ENCODE results near the gene UBL4B. TPM values are rescaled to one million over a fixed set of nuclear protein-coding genes. Genes with fewer than 3 reads are reported as not detected.
"Not testable (repeated sequence)": the region's sequence is repeated elsewhere in the genome, so short reads cannot be mapped to it uniquely, and the experiment has no call there.

UBL4B gene, protein sequence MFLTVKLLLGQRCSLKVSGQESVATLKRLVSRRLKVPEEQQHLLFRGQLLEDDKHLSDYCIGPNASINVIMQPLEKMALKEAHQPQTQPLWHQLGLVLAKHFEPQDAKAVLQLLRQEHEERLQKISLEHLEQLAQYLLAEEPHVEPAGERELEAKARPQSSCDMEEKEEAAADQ
- 0.83 TPM in 1 of 2 replicates, not detected in the other for total RNA-seq (2014; rRNA removed; shearing (Covaris generic))

DNA sequence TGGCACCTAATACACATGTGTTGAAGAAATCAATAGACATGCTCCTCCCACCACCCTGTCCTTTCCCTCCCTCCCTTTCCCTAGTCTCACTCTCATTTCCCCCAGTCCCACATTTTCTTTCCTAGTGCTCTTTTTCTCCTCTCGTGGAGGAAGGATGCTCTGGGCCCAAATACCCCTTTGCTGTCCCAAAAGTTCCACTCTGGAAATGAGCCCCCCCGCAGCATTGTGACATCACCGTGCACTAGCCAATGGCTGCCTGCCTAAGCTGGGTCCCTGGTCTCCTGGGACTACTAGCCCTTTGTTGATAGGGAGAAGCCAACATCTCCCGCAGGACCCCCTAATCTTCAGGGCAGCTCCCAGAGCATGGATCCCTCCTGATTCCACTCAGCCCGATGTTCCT, at the start of gene UBL4B:
Gene UBL4B, plus strand, starts transcription at position 301 of the 400 bp plus-strand sequence. Its CDS starts 92 bp downstream, at position 393.
- DNase-seq (ENCODE audit: low spot score), result no peak

DNA sequence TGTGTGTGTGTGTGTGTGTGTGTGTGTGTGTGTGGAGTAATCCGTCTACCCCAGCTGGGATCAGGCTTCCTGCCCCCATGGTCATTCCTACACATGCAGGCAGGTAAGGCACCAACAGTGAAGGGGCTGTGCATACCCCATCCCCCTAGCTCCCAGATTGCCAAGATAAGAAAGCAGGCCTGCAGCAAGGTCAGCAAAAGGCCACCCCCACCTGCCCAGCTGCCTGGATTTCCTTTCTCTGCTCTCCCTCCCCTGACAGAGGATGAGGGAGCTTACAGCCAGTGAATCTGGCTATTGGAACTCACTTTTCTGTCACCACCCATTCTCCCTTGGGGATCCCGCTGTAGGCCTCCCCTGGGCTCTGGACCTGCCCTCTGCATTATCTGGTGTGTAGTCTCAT, 49.6 kb upstream of the UBL4B start:
- no peak for DNase-seq (ENCODE audit: low spot score)

DNA sequence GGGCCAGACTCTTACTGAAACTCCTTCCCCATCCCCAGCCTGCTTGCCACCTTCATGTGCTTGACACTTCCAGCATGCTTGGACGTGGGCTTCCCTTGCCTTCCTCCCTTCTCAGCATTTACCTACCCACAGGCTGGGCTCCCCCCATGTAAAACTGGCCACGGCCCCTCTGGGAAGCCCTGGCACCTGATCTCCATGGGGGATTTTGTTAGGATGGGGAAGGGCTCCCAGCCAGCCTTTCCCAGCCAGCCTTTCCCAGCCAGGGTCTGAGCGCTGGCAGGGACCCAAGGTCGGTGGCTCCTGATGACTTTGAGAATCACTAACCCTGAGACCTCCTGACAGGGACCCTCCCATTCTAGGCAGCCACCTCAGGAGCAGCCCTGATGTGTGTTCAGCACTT, 48.5 kb upstream of the UBL4B start:
- no peak for DNase-seq (ENCODE audit: low spot score)

DNA sequence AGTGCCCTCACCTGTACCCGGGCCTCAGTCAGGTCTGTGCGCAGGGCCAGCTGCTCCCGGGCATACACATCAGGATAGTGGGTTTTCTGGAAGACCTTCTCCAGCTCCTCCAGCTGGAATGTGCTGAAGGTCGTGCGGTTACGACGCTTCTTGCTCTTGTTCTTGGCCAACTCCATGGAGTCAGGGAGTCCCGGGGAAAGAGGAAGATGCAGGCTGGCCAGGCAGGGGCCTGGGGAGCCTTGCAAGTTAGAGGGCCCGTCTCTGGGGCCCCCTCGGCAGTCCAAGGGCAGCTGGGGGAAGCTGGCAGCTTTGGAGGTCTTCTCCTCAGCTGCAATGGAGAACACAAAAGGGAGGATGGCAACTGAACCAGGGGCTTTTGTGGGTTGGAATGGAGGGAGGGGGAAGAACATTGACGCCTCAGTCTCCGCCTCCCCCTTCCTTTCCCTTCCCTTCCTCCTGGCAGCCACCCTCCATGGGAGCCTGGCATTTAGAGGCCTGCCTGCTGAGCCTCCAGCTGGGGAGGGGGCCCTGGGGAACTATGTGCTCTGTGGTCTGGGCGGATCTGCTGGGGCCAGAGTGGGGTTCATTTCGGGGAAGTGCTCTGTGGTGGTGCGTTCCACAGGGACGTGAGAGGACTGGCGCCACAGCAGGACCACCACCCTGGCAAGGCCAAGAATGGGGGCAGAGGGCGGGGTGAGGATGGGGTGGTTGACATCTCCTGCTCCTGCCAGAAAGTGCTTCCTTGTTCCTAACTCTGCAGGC, 47.5 kb upstream of the UBL4B start:
- no peak for DNase-seq (ENCODE audit: low spot score)

DNA sequence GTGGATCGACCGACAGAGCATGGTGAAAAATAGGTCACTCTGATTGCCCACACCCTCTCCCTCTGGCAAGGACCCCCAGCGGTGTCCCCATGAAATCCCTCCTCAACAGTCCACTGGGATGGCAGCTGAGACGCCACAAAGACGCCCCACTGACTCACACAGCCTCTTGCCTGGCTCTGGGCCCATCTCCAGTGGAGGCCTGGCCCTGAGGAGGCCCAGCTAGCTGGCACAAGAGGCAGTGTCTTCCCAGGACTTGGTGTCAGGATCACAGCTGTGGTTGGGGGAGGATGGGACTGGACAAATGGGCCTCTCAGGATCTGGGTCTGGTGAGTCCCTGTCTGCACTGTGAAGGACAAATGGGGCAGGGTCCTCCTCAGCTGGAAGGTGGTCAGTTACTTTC, 46.4 kb upstream of the UBL4B start:
- no peak for DNase-seq (ENCODE audit: low spot score)

DNA sequence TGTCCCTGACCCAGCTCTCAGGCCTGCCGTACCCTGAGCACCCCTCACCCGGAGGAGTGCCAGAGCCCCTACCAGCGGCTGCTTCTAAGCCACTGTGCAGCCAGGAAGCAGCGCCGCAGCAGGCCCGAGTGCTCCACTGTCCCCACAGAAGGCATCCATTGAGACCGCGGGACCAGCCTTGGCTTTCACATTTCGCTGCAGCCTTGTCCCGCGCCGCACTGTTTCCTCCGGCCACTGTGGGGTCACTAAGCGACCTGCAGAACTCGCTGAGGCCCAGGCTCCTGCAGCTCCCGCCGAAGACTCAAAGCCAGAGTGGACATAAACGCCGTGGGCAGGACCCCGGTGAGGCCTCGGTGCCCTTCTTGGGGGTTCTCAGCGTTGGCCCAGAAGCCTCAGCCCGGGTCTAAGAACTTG, 44.8 kb upstream of the UBL4B start:
- DNase-seq (ENCODE audit: low spot score), result no peak

DNA sequence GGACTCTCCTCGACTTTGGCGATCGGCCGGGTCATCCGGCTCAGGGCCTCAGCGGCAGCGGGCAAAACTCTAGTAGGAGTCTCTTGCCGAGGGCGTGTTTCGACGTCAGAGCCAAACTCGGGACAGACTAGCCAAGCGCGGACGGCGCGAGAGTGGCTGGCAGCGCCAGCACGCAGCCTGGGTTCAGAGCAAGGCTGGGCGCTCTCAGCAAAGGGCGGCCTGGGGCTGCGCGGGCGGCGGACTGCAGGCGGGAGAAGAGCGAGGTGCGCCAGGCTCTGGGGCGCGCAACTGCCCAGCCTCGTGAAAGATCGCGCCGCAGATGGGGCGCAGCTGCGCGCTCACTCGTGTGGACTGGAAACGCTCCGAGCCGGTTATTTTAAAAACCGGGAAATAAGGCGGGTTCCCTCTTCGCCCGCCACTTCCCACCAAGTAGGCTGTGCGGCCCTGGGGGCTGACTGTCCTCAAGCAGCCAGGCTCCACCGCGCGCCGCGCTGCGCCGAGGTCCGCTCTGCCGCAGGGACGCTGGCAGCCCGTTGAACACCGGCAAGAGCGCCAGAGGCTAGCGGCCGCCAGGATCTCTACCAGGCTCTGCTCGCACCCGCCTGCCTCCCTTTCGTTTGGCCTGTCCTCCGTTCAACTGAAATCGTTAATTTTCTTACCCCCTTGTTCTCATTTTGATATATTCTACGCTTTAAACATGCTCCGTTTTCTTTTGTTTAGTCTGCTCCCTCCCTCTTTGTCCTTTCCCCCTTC, 44.2 kb upstream of the UBL4B start:
- no peak for DNase-seq (ENCODE audit: low spot score)

DNA sequence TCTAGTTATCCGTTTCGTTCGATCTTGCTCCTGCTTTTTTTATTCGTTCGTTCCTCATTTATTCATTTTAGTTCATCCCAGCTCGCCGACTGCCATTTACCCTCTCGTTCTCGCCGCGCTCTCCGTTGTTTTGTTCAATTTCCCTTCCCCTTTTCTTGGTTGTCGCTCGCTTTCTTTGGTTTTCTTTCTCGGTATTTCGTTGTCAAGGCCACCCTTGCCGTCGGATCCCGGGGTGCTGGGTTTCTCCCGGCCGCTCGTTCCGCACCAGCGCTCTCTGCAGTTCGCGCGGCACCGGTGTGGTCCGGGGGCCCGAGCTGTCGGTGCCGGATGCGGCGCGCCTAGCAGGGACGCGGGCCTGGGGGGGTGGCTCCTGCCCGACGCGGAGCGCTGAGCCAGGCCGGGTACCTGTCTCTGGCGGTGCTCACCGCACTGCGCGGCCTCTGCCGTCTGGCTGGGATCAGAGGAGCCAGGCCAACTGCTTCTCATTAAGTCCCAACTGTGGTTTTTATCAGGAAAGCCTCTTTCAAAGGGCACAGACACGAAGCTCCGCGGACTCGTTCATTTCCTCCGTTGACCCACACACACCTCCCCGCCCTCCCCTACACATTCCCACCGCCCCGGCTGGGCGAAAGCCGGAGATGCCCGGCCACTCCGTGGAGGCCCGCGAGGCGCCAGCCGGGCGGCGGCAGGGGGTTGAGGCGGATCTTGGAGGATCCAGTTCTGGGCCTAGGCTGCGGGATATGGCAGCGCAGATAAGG, 43.4 kb upstream of the UBL4B start:
- no peak for DNase-seq (ENCODE audit: low spot score)

DNA sequence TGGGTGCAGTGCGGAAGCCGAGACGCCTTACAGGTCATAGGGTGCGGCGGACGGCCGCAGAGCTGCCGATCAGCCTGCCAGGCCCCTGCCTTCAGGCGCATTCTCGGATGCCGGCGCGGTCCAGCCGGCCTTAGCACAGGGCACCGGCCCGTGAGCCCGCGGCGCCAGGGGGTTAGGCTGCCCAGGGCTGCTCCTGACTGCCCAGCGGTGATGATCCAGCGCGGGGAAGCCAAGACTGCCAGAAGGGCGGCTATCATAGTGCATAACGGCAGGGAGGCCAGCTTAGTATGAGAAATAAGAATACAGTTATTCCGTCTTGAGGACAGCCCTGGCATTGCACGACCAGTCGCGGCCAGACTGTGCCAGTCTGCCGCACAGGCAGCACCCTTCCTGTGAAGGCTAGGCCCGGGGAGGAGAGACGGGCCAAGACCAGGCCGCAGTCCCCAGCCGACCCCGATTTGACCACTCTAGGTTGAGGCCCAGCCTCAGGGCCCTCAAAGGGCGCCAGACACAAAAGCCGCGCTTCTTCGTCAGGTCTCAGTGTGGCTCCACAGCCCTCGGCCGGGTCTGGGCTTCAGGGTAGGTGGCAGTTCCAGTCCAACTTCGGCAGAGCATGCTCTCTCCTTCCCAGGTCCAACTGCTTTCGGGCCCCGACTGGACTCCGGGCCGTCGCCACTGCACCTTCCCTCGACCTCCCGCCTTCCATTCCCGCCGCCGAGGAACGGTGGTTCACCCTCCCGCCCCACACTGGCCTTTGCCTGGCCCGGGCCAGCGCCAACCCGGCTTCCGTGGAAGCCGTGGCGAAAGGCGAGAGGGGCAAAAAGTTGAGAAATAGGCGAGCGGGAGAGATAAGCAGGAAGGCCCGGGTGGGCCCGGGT, 42.6 kb upstream of the UBL4B start:
- no peak for DNase-seq (ENCODE audit: low spot score)

DNA sequence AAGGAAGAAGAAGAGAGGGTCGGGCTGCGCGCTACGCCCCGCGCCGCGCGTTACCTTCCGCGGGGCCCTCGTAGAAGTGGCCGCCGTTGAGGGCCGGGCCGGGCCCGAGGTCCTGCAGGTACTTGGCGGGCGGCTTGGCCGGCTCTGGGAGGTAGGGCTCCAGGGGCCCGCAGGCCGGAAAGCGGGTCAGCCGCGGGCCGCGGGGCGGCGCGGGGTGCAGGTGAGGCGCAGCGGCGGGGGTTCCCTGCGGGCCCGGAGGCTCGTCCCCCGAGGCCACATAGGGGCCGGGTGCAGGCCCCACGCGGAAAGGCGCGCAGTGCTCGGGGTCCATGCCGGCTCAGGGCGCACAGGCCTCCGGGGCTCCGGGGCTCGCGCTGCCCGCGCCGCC, 42.0 kb upstream of the UBL4B start:
- no peak for DNase-seq (ENCODE audit: low spot score)

DNA sequence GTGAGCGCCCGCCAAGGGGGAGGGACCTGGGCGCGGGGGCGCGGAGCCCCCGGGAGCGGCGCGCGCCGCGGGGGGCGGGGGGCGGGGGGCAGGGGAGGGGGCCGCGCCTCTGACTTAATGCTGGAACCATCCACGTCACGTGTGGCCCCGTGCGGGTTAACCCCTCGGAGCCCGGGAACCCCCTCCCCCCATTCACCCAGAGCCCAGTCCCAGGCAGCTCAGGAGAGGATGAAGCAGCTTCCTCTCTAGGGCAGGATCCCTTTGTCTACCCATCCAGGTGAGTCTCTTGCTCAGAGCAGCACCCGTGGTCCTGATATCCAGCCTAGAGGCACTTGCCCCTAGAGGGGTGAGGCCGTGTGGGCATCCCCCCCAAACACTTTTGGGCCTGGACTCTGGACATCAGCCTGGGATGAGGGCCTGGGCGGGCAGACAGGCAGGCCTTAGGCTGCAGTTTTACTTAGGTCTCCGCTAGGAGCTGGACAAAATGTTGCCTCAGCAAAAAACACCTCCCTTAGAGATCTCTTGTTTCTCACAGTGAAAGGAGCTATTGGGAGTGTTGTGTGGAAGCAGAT, 41.5 kb upstream of the UBL4B start, which contains the start of gene ALX3:
Gene ALX3, minus strand, starts transcription at position 2 of the 572 bp plus-strand sequence. CDS start 60 bp downstream, outside the sequence.
- no peak for DNase-seq (ENCODE audit: low spot score)

DNA sequence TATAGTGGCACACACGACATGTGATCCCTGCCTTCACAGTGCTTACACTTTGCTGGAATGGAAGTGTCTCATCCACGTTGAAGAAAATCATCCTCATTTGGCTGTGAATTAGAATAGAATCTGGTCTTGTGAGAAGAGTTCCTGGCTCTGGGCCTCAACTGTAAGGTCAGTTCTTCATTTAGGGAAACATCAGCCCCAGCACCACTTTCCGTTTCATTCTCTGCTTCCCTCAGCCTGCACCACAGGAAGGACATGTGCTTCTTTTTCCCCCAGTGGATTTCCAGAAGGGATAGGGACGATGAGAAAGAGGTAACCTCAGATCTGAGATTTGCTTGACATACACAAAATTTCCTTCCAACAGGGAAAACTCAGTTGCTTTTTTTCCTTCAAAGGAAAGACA, 38.1 kb upstream of the UBL4B start:
- DNase-seq (ENCODE audit: low spot score), result no peak

DNA sequence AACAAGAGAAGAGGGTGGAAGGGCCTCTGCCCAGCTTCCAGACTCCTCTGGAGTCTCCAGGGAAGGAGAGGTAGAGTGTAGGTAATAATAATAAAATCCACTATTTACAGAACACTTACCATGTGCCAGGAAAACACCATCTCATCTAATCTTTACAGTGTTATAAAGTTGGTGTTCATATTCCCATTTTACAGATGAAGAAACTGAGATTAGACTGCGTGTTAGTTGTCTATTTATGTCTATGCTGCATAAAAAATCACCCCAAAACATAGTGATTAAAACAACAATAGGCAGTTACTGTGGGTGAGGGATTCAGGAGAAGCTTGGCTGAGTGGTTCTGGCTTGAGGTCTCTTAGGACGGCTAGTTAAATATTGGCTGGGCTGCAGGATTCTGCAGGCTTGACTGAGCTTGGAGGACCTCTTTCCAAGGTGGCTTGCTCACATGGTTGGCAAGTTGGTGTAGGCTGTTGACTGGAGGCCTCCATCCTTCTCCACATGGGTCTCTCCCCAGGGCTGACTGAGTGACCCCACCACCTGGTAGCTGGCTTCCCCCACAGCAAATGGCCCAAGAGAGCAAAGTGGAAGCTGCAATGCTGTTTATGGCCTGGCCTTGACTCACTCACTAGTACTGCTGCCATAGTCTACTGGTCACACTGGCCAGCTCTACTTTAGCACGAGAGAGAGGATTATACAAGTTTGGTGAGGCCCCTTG, 35.3 kb upstream of the UBL4B start:
- DNase-seq (ENCODE audit: low spot score), result no peak

DNA sequence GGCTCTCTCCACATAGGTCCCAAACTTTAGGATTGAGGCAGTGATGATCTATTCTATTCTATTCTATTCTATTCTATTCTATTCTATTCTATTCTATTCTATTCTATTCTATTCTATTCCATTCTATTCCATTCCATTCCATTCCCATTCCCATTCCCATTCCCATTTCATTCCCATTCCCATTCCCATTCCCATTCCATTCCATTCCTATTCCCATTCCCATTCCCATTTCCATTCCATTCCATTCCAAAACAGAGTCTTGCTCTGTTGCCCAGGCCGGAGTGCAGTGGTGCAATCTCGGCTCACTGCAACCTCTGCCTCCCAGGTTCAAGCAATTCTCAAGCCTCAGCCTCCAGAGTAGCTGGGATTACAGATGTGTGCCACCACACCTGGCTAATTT, 32.2 kb upstream of the UBL4B start:
- not testable (repeated sequence) for DNase-seq (ENCODE audit: low spot score)

DNA sequence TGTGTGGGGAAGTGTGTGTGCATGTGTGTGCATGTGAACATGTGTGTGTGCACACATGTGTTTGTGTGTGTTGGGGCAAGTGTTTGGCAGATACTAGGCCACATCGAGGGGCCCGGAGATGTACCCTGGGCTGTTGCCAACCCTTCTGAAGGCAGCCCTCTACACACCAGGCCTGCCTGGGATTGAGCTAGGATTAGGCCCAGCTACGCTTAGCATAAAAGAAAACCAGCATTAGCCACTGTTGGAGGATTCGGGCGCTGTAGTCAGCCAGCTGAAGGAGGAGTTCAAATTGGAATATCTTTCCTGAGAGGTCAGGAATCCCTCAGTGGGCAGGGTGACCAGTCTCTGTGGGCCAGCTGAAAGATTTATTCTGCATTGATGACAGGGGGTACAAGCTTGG, 31.2 kb upstream of the UBL4B start:
- DNase-seq (ENCODE audit: low spot score), result no peak

DNA sequence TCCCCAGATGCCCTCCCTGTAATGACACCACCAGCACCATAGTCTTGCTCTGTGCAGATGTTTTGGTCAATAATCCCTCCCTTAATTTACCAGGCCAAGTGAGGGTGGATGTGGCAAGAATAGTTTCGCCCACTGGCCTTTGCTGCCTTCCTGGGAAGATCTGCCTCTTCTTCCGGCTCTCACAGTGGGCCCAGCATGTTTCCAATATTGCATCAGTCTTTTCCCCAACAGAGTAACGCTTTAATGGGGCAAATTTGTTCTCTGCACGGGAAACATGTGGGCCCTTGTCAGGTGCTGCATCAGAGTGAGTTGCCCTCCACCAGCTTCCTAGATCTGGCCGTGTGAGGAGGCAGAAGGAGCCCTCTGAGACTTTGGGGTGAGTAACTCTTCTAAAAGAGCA, 29.8 kb upstream of the UBL4B start:
- DNase-seq (ENCODE audit: low spot score), result no peak

DNA sequence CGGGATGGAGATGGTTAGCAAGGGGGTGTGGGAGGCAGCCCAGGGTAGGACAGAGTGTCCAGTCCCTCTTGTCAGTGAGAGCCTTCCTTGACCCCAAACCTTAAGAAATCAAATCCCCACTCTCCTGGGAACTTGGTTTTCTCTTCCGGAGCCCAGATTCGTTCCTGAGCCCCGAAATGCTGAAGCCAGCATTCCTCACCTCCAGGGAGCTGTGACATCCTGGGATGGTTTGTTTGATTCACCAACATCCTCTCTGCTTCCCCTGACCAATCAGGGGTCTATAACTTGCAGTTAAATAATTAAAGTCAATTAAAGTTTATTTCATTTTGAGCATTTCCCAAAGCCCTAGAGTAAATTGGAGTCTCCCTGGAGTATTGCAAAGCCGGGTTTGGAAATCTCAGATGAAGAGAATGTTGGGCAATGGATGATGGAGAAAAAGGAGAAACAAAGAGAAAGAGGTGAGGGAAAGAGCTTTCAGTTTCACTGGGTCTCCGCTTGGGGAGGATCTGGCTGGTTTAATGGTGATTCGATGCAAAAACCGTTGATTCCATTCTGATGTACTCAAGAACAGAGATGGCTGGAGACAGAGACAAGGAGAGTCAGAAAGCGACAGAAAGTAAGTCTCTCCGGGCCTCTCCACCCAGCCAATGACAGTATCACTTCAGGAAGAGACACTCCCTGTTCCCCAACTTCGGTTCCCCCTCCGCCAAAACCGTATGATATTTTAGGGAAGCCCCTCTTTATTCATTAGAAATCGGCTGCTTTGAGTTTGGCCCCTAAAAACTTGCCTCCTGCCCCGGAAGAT, 29.0 kb upstream of the UBL4B start:
- DNase-seq (ENCODE audit: low spot score), result no peak

DNA sequence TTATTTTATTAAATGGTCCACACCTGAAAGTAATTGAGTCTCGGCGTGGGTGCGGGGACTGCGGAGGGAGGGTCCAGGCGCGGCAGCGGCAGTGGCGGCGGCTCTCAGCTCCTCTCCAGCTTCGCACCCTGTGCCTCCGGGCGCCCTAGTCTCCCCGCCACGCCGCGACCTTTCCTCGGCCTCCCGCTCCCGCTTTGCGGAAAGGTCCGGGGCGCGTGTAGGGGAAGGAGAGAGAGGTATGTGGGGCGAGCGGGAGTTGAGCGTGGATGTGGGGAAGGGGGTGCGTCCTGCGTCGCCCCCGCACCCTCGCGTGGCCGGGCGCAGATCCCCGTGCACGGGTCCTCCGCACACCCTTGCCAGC, 28.4 kb upstream of the UBL4B start:
- no peak for DNase-seq (ENCODE audit: low spot score)
